WTC11 (cell line): ENCODE measurements around the gene RAD51D. TPM values are rescaled to one million over a fixed set of nuclear protein-coding genes. Genes with fewer than 3 reads are reported as not detected.

ENCODE experiments used
- ATAC-seq: fragments of 200-7000 bp; cut with Tn5 transposase; 2 replicates; pipeline ENCODE4 v1.10.0; 2021; ENCODE audit warnings: mild to moderate bottlenecking, moderate library complexity
- CTCF ChIA-PET: fragments of 300-600 bp; sonication (Branson Sonifier 250); formaldehyde crosslinking; loops from one replicate; lab custom pipeline; 2021; ENCODE audit warnings: antibody characterized with exemption; lab: Charles Lee
- POLR2A ChIA-PET: fragments of 350-600 bp; sonication (Branson Sonifier 250); formaldehyde crosslinking; loops from one replicate; lab custom pipeline; 2021; ENCODE audit warnings: antibody characterized with exemption; lab: Charles Lee
- DNase-seq: peaks from one replicate; pipeline ENCODE4 v3.0.0; 2021; ENCODE audit warnings: low spot score
- H3K27ac Mint-ChIP-seq: 2 replicates; pipeline ENCODE4 v1.8.0; 2021; ENCODE audit warnings: mixed read lengths
- H3K27me3 Mint-ChIP-seq: 2 replicates; pipeline ENCODE4 v1.8.0; 2021; ENCODE audit warnings: low read depth, mild to moderate bottlenecking, moderate library complexity, mixed read lengths
- H3K36me3 Mint-ChIP-seq: 2 replicates; pipeline ENCODE4 v1.8.0; 2021; ENCODE audit warnings: mixed read lengths
- H3K4me1 Mint-ChIP-seq: 2 replicates; pipeline ENCODE4 v1.8.0; 2022; ENCODE audit warnings: mixed read lengths
- H3K4me3 Mint-ChIP-seq: 2 replicates; pipeline ENCODE4 v1.8.0; 2021; ENCODE audit warnings: mild to moderate bottlenecking, moderate library complexity, mixed read lengths
- H3K9me3 Mint-ChIP-seq: 2 replicates; pipeline ENCODE4 v1.8.0; 2021; ENCODE audit warnings: mixed read lengths
- FOXK1 ChIP-seq: sonication (generic); formaldehyde crosslinking; IDR thresholded peaks from 2 replicates; pipeline ENCODE4 v1.8.0; 2022; ENCODE audit warnings: mild to moderate bottlenecking, moderate library complexity, missing genetic modification reagents
- JUN ChIP-seq: sonication (generic); formaldehyde crosslinking; IDR thresholded peaks from 2 replicates; pipeline ENCODE4 v1.8.0; 2023; ENCODE audit warnings: mild to moderate bottlenecking, missing genetic modification reagents
- NFATC4 ChIP-seq: fragments of 250-450 bp; sonication (Bioruptor Pico); IDR thresholded peaks from 2 replicates; pipeline ENCODE4 v1.9.0; 2021; ENCODE audit warnings: mild to moderate bottlenecking
- NFE2L1 ChIP-seq: sonication (generic); formaldehyde crosslinking; IDR thresholded peaks from 2 replicates; pipeline ENCODE4 v1.8.1; 2023; ENCODE audit warnings: missing genetic modification reagents
- NR2C2 ChIP-seq: sonication (generic); formaldehyde crosslinking; IDR thresholded peaks from 2 replicates; pipeline ENCODE4 v1.8.0; 2022; ENCODE audit warnings: mild to moderate bottlenecking, missing genetic modification reagents
- OVOL2 ChIP-seq: fragments of 250-450 bp; sonication (Bioruptor Pico); IDR thresholded peaks from 2 replicates; pipeline ENCODE4 v1.9.0; 2021; ENCODE audit warnings: mild to moderate bottlenecking, borderline replicate concordance
- SOX15 ChIP-seq: fragments of 250-450 bp; sonication (Bioruptor Pico); IDR thresholded peaks from 2 replicates; pipeline ENCODE4 v1.9.0; 2021; ENCODE audit warnings: mild to moderate bottlenecking
- TCF7 ChIP-seq: sonication (generic); formaldehyde crosslinking; IDR thresholded peaks from 2 replicates; pipeline ENCODE4 v1.8.0; 2022; ENCODE audit warnings: mild to moderate bottlenecking, low read depth, missing genetic modification reagents, moderate library complexity
- ZBTB21 ChIP-seq: sonication (generic); formaldehyde crosslinking; IDR thresholded peaks from 2 replicates; pipeline ENCODE4 v1.8.1; 2023; ENCODE audit warnings: mild to moderate bottlenecking, missing genetic modification reagents, borderline replicate concordance
- ZNF121 ChIP-seq: sonication (generic); formaldehyde crosslinking; IDR thresholded peaks from 2 replicates; pipeline ENCODE4 v1.8.0; 2023; ENCODE audit warnings: missing genetic modification reagents
- ZNF396 ChIP-seq: fragments of 250-450 bp; sonication (Bioruptor Pico); IDR thresholded peaks from 2 replicates; pipeline ENCODE4 v1.8.0; 2021; ENCODE audit warnings: mild to moderate bottlenecking, moderate library complexity, borderline replicate concordance
- total RNA-seq: library from RNA; stranded (reverse); gene quantifications from 3 replicates; pipeline ENCODE4 v1.2.3, GENCODE V29; 2021
- TF ChIP-seq, protein P1 (sequence below): sonication (generic); formaldehyde crosslinking; IDR thresholded peaks from 2 replicates; pipeline ENCODE4 v1.8.0; 2023; ENCODE audit warnings: missing genetic modification reagents, mild to moderate bottlenecking, borderline replicate concordance
- TF ChIP-seq, protein P2 (sequence below): sonication (generic); formaldehyde crosslinking; conservative IDR thresholded peaks from 2 replicates; pipeline ENCODE4 v1.8.1; 2023; ENCODE audit warnings: mild to moderate bottlenecking, low read depth, missing genetic modification reagents, moderate library complexity
- TF ChIP-seq, protein P3 (sequence below): fragments of 250-450 bp; sonication (Bioruptor Pico); IDR thresholded peaks from 2 replicates; pipeline ENCODE4 v1.9.0; 2021; ENCODE audit warnings: mild to moderate bottlenecking
- TF ChIP-seq, protein P4 (sequence below): sonication (generic); formaldehyde crosslinking; IDR thresholded peaks from 2 replicates; pipeline ENCODE4 v1.8.1; 2022; ENCODE audit warnings: mild to moderate bottlenecking, missing genetic modification reagents, moderate library complexity, borderline replicate concordance
- TF ChIP-seq, protein P5 (sequence below): fragments of 200-600 bp; IDR thresholded peaks from 2 replicates; pipeline ENCODE4 v1.8.0; 2022; ENCODE audit warnings: antibody characterized with exemption
- TF ChIP-seq, protein P6 (sequence below): fragments of 250-450 bp; sonication (Bioruptor Pico); IDR thresholded peaks from 2 replicates; pipeline ENCODE4 v2.1.2; 2022; ENCODE audit warnings: mild to moderate bottlenecking, moderate library complexity
- TF ChIP-seq, protein P7 (sequence below): fragments of 250-450 bp; sonication (Bioruptor Pico); IDR thresholded peaks from 2 replicates; pipeline ENCODE4 v1.9.0; 2021; ENCODE audit warnings: mild to moderate bottlenecking, borderline replicate concordance

RAD51D gene
- total RNA-seq, 1 experiment from 2014 or later: 15.0 TPM

DNA sequence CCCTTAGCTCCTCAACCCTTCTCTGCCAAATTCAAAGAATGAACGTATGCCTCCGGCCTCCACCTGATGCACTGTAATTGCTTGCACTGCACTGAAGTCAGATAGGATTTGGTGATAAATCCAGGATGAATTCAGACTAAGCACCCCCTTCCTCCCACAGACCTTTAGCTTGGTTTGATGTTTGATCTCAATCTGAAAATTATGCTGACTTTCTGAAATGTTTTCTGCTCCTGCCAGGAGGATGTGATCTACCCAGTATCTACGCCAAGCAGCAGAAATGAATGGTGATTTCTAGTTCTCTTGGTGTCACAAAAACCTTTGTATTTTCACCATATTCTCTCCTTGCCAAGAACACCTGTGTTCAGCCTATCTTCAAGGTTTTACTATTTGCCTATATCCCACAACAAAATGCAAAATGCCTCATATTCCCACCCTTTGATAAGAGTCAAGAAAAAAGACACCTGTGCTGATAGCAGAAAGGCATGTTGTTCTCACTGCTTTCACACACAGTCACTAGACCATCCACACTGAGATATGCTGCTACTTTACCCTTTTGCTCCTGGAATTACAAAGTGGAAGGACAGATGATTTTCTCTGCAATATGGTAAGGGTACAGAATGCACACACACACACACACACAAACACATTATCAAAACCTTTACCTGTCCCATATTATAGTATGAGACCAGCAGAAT lies 70.8 kb downstream of the RAD51D start (continued):
- no peak for TF ChIP-seq ZNF396 (CRISPR knock-in tag)
- no peak for TF ChIP-seq ZBTB21 (CRISPR knock-in tag)
- no peak for TF ChIP-seq NFE2L1 (CRISPR knock-in tag)
- no peak for TF ChIP-seq JUN
- no peak for TF ChIP-seq SOX15
- TF ChIP-seq, protein P1, sequence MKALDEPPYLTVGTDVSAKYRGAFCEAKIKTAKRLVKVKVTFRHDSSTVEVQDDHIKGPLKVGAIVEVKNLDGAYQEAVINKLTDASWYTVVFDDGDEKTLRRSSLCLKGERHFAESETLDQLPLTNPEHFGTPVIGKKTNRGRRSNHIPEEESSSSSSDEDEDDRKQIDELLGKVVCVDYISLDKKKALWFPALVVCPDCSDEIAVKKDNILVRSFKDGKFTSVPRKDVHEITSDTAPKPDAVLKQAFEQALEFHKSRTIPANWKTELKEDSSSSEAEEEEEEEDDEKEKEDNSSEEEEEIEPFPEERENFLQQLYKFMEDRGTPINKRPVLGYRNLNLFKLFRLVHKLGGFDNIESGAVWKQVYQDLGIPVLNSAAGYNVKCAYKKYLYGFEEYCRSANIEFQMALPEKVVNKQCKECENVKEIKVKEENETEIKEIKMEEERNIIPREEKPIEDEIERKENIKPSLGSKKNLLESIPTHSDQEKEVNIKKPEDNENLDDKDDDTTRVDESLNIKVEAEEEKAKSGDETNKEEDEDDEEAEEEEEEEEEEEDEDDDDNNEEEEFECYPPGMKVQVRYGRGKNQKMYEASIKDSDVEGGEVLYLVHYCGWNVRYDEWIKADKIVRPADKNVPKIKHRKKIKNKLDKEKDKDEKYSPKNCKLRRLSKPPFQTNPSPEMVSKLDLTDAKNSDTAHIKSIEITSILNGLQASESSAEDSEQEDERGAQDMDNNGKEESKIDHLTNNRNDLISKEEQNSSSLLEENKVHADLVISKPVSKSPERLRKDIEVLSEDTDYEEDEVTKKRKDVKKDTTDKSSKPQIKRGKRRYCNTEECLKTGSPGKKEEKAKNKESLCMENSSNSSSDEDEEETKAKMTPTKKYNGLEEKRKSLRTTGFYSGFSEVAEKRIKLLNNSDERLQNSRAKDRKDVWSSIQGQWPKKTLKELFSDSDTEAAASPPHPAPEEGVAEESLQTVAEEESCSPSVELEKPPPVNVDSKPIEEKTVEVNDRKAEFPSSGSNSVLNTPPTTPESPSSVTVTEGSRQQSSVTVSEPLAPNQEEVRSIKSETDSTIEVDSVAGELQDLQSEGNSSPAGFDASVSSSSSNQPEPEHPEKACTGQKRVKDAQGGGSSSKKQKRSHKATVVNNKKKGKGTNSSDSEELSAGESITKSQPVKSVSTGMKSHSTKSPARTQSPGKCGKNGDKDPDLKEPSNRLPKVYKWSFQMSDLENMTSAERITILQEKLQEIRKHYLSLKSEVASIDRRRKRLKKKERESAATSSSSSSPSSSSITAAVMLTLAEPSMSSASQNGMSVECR (CRISPR knock-in tag): no peak
- TF ChIP-seq, all 79 proteins: peak for 0

DNA sequence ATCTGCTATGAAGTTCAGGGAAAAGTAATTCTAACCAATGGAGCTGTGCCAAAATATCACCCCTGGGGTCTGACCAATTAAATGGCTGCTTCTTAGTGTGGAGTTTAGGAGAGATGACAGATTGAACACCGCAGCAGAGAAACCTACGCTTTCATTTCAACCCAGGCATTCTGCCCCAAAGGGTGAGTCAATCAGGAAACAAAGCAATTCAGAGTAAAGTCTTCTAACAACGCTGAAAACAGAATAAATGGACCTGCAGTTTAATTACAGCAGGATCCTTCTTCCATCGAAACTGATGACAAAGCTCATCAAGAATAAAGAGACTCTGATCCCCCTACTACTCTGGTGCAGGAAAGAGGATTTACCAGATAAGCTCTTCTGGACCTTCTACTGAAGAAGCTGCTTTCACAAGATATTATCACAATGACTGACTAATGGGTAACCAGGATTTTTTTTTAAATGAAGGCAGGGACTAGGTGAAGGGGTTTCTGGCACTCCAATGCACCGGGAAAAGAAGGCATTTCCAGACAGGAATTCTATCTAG lies 72.8 kb downstream of the RAD51D start:
- H3K27me3 Mint-ChIP-seq: no peaks in the 10 kb centered on the region
- no peaks in the 10 kb centered on the region for H3K9me3 Mint-ChIP-seq
- CTCF ChIA-PET: no interaction called here
- H3K4me3 Mint-ChIP-seq: no peak overlapping the region
- ATAC-seq: no peak
- peaks cover 21% of the 10 kb centered on the region for H3K4me1 Mint-ChIP-seq
- H3K36me3 Mint-ChIP-seq: no peaks in the 10 kb centered on the region
- POLR2A ChIA-PET: interaction anchor here (0.5 to 0.6 kb wide), 3 partner anchors 15 to 1795 kb away, joined by 3 to 4 read pairs (median 4); no protein-coding TSS in a partner anchor
- DNase-seq: no peak
- no peak overlapping the region for H3K27ac Mint-ChIP-seq
- TF ChIP-seq, protein P2, sequence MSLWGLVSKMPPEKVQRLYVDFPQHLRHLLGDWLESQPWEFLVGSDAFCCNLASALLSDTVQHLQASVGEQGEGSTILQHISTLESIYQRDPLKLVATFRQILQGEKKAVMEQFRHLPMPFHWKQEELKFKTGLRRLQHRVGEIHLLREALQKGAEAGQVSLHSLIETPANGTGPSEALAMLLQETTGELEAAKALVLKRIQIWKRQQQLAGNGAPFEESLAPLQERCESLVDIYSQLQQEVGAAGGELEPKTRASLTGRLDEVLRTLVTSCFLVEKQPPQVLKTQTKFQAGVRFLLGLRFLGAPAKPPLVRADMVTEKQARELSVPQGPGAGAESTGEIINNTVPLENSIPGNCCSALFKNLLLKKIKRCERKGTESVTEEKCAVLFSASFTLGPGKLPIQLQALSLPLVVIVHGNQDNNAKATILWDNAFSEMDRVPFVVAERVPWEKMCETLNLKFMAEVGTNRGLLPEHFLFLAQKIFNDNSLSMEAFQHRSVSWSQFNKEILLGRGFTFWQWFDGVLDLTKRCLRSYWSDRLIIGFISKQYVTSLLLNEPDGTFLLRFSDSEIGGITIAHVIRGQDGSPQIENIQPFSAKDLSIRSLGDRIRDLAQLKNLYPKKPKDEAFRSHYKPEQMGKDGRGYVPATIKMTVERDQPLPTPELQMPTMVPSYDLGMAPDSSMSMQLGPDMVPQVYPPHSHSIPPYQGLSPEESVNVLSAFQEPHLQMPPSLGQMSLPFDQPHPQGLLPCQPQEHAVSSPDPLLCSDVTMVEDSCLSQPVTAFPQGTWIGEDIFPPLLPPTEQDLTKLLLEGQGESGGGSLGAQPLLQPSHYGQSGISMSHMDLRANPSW (CRISPR knock-in tag): no peak
- TF ChIP-seq NFE2L1 (CRISPR knock-in tag) (no peak), TCF7 (CRISPR knock-in tag) (no peak), FOXK1 (CRISPR knock-in tag) (no peak), NFATC4 (CRISPR knock-in tag) (no peak), OVOL2 (CRISPR knock-in tag) (no peak), NR2C2 (CRISPR knock-in tag) (no peak), ZNF121 (CRISPR knock-in tag) (no peak)
- TF ChIP-seq, protein P3, sequence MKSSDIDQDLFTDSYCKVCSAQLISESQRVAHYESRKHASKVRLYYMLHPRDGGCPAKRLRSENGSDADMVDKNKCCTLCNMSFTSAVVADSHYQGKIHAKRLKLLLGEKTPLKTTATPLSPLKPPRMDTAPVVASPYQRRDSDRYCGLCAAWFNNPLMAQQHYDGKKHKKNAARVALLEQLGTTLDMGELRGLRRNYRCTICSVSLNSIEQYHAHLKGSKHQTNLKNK (CRISPR knock-in tag): no peak
- TF ChIP-seq, protein P4, sequence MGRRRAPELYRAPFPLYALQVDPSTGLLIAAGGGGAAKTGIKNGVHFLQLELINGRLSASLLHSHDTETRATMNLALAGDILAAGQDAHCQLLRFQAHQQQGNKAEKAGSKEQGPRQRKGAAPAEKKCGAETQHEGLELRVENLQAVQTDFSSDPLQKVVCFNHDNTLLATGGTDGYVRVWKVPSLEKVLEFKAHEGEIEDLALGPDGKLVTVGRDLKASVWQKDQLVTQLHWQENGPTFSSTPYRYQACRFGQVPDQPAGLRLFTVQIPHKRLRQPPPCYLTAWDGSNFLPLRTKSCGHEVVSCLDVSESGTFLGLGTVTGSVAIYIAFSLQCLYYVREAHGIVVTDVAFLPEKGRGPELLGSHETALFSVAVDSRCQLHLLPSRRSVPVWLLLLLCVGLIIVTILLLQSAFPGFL: no peak
- TF ChIP-seq, protein P5, sequence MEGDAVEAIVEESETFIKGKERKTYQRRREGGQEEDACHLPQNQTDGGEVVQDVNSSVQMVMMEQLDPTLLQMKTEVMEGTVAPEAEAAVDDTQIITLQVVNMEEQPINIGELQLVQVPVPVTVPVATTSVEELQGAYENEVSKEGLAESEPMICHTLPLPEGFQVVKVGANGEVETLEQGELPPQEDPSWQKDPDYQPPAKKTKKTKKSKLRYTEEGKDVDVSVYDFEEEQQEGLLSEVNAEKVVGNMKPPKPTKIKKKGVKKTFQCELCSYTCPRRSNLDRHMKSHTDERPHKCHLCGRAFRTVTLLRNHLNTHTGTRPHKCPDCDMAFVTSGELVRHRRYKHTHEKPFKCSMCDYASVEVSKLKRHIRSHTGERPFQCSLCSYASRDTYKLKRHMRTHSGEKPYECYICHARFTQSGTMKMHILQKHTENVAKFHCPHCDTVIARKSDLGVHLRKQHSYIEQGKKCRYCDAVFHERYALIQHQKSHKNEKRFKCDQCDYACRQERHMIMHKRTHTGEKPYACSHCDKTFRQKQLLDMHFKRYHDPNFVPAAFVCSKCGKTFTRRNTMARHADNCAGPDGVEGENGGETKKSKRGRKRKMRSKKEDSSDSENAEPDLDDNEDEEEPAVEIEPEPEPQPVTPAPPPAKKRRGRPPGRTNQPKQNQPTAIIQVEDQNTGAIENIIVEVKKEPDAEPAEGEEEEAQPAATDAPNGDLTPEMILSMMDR: no peak
- TF ChIP-seq, protein P6, sequence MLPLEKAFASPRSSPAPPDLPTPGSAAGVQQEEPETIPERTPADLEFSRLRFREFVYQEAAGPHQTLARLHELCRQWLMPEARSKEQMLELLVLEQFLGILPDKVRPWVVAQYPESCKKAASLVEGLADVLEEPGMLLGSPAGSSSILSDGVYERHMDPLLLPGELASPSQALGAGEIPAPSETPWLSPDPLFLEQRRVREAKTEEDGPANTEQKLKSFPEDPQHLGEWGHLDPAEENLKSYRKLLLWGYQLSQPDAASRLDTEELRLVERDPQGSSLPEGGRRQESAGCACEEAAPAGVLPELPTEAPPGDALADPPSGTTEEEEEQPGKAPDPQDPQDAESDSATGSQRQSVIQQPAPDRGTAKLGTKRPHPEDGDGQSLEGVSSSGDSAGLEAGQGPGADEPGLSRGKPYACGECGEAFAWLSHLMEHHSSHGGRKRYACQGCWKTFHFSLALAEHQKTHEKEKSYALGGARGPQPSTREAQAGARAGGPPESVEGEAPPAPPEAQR (CRISPR knock-in tag): no peak
- TF ChIP-seq, protein P7, sequence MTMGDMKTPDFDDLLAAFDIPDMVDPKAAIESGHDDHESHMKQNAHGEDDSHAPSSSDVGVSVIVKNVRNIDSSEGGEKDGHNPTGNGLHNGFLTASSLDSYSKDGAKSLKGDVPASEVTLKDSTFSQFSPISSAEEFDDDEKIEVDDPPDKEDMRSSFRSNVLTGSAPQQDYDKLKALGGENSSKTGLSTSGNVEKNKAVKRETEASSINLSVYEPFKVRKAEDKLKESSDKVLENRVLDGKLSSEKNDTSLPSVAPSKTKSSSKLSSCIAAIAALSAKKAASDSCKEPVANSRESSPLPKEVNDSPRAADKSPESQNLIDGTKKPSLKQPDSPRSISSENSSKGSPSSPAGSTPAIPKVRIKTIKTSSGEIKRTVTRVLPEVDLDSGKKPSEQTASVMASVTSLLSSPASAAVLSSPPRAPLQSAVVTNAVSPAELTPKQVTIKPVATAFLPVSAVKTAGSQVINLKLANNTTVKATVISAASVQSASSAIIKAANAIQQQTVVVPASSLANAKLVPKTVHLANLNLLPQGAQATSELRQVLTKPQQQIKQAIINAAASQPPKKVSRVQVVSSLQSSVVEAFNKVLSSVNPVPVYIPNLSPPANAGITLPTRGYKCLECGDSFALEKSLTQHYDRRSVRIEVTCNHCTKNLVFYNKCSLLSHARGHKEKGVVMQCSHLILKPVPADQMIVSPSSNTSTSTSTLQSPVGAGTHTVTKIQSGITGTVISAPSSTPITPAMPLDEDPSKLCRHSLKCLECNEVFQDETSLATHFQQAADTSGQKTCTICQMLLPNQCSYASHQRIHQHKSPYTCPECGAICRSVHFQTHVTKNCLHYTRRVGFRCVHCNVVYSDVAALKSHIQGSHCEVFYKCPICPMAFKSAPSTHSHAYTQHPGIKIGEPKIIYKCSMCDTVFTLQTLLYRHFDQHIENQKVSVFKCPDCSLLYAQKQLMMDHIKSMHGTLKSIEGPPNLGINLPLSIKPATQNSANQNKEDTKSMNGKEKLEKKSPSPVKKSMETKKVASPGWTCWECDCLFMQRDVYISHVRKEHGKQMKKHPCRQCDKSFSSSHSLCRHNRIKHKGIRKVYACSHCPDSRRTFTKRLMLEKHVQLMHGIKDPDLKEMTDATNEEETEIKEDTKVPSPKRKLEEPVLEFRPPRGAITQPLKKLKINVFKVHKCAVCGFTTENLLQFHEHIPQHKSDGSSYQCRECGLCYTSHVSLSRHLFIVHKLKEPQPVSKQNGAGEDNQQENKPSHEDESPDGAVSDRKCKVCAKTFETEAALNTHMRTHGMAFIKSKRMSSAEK (CRISPR knock-in tag): no peak
